NCI-H128 (cell line): ENCODE results near the gene XYLT1.
"Not testable (repeated sequence)": the region's sequence is repeated elsewhere in the genome, so short reads cannot be mapped to it uniquely, and the experiment has no call there.

Experiments used
- DNase-seq: peaks from one replicate; lab custom pipeline; 2025; ENCODE audit not compliant: unreplicated experiment; lab: John Stamatoyannopoulos, UW

The XYLT1 gene

DNA sequence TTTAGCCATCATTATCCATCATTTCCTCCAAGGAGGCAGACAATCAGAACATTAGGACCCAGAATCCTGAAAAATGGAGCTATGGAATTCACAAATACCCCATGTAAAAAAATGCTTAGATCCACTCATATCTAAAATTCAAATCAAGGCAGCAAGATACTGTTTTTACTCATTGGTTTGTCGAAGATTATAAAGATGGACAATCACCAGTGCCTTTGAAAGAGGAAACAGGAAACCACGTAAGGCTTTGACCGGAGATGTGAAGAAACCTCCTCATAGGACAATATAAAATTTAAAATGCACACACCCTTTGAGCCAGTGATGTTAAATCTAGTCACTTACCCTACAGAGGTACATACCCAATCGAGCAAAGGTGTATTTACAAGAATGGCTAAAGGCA is 130.0 kb downstream of the XYLT1 start:
- no peak for DNase-seq

DNA sequence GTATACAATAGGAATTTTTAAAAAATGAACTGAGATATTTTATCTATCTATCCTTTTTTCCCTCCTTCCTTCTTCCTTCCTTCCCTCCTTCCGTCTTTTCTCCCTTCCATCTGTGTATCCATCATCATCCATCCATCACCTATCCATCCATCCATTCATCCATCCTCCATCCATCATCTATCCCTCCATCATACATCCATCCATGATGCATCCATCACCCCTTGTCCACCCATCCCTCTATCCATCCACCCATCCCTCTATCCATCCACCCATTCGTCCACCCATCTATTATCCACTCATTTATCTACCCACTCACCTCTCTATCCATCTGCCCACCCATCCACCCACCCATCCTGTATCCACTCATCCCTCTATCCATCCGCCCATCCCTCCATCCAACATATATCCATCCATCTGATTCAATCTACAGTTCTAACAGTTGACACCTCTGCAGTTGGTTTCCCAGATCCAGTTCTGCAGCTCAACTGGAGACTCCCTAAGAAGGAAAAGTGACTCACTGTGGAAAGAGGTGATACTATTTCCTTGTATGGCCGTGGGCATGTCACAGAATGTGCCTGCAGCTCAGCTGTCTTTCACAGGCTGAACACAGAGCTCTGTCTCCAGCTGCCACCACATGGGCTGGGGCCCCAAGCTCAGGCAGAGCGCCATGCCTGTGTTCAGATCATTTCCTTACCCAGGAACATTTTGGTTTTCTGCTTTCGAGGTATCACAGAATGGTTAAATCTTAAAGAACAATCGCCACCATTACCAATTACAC is 130.8 kb downstream of the XYLT1 start:
- DNase-seq = no peak

DNA sequence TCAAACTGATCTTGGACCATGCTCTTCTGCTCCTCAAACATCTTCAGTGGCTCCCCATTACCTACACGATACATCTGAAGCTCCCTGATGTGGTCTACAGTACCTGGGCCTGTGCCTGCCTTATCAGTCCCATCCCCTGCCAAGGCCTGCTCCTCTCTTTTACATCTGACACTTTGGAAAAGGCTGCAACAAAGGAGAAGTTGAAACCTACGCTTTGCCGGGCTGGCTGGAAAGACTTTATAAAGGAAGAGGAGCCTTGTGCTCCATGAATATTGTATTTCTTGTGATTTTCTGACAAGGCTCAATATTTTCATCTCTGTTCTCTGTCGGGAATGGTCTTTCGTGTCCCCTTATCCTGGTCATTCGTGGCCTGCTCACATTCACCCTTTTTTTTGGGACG is 132.5 kb downstream of the XYLT1 start:
- DNase-seq = no peak

DNA sequence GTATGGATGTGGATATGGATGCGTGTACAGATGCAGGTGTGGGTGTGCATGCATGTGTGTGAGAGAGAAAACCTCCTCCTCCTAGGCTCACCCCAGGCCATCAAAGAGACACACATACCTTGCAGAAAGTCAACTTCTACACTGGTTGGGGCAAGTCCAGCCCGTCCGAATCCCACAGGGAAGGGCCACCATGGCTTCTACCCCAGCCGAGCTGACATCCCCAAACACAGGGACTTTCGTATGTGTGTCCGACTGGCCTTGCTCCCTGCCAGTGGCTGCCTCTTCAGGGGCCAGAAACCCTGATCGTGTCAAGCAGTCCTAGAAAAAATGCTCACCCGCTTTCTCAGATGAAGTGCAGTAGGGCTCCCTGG is 134.2 kb downstream of the XYLT1 start:
- no peak for DNase-seq

DNA sequence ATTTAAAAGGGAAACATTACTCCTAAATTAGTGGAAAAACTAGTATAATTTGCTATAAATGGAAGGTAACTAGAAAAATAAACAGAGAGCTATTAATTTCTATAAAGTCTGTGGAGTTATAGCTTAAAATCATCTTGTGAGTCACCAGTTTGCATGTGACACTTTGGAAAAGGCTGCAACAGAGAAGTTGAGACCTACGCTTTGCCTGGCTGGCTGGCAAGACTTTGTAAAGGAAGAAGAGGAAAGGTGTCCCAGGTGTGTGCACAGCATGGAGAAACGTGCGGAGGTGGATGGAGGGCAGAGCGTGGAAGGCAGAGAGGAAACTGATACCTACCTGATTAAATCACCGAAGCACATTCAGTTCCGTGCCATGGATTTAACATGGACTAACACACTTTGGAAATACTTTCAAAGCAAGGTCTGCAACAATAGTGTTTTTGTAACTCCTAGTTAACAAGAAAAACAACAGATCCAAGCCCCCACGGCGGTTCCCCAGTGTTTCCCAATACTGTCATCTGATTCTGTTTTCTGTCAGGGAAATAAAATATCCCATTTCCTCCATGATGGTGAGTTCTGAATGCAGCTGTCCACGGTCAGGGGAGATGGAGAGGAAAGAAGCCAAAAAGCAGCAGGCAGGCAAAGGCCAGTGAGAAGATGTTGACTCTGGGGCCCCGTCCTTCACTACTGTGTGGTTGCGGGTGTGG is 134.8 kb downstream of the XYLT1 start:
- no peak for DNase-seq

DNA sequence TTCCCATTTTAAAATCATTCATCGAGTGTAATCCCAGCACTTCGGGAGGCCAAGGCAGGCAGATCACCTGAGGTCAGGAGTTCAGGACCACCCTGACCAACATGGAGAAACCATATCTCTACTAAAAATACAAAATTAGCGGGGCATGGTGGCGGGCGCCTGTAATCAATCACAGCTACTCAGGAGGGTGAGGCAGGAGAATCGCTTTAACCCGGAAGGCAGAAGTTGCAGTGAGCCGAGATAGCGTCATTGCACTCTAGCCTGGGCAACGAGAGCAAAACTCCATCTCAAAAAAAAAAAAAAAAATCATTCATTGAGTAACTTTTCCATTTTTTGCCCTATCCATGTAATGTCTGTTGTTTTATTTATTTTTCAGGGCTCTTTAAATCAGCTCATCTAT is 135.4 kb downstream of the XYLT1 start:
- not testable (repeated sequence) for DNase-seq

DNA sequence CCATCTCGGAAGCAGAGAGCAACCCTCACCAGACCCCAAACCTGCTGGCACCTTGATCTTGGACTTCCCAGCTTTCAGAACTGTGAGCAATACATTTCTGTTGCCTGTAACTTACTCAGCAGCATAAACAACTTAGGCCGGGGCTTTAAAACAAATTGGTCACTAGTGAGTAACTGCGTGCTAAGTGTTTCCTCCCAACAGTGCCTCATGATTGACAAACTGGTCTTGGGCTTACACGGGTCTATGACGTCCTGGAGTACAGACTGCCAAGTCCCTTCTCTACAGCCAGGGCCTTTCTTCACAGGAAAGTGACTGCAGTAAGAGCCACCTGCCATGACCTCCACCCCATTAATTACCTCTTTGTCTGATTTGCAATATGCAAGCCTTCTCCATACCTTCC is 136.7 kb downstream of the XYLT1 start:
- no peak for DNase-seq

DNA sequence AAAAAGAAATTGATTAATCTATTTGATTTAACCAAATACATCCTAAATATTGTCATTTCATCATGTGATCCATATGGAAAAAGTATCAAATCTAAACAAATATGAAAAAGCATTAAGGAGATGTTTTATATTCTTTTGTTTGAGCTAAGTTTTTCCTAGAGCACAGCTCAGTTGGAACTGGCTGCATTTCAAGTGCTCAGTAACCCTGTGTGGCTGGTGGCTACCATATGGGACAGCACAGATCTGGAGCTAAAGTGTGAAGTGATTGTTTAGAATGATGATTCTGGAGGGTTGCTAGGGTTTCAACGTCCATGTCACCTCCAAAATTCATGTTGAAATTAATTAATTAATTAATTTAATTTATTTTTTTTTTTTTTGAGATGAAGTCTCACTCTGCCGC is 137.5 kb downstream of the XYLT1 start:
- DNase-seq = no peak

DNA sequence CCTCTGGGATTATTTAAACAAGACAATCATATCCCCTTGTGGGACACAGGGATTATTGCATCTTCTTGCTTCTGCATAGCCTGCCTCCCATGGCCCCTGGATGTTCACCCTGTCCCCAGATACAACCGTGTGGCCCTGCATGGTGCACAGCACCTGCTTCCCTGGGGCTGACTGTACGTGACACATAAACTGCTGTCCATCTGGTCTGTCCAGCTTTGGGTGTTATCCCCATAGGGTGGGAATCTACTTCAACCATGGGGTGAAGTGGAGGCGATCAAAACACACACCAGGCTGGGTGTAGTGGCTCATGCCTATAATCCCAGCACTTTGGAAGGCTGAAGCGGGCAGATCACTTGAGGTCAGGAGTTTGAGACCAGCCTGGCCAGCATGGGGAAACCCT is 138.8 kb downstream of the XYLT1 start:
- DNase-seq = no peak

DNA sequence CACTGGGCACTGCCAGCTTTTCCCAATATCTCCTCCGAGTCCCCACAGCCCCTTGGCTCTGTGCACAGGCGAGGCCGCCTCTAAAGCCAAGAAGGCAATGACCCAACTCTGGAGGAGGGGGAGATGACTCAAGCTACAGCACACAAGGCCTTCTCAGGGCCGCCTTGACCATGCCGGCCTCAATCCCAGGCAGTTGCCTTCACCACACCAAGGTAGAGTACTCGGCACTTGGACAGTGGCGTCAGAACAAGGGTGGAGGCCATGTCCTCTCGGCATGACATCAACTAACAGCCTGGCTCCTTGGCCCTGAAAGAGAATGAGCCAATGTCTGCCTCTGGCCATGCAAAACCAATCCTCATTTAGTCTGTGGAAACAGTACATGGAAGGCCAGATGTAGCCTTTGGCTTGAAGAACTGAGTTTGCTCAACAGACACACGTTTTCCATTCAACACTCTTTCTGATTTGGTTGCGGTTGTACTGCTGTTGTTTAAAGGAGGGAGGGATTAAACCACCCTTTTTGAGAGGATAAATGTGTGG is 139.6 kb downstream of the XYLT1 start:
- DNase-seq = no peak

DNA sequence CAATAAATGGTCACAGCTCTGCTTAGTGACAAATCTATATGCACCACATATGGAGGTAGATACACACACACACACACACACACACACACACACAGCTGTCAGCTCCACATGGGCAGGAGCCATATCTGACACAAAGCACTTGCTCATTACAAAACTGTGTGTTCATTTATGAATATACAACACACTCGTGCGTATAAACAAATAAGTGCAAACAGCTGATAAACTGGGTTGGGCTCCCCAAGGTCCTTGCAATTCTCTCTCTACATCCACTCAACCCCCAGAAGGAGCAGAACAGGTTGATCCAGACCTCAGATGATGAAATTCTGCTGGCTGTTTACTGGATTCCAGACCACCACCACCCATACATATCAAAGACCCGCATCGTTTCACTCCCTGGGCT is 140.7 kb downstream of the XYLT1 start:
- no peak for DNase-seq

DNA sequence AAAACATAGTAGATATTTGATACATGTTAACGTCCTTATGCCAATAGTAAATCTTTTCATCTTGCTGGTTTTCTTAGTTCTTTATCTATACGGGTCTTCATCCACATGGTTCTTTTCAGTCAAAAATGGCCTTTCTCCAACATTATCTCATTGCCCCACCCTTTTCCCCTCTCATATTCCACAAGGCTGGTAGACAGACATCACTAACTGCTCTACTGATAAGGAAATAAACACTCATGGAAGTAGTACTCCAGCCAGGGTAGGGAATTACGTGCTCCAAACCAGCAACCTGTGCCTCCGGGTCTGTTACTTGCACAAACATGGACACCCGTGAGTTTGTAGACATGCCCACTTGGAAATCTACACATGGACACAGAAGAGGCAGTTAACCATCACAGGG is 141.4 kb downstream of the XYLT1 start:
- DNase-seq = no peak

DNA sequence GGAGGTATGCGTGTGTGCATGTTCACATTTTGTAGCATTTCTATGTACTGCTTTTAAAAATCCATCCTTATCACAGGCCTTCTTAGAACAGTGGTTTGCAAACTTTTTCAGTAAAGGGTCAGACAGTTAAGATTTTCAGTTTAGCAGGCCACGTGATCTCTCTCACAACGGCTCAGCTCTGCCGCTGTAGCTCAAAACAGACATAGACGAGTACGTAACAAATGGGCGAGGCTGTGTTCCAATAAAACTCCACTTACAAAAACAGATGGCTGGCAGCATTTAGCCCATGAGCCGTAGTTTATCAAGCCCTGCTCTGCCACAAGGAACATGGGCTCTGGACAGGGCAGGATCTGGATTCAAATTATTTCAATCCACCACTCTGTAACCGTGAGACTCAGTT is 141.8 kb downstream of the XYLT1 start:
- DNase-seq = no peak

DNA sequence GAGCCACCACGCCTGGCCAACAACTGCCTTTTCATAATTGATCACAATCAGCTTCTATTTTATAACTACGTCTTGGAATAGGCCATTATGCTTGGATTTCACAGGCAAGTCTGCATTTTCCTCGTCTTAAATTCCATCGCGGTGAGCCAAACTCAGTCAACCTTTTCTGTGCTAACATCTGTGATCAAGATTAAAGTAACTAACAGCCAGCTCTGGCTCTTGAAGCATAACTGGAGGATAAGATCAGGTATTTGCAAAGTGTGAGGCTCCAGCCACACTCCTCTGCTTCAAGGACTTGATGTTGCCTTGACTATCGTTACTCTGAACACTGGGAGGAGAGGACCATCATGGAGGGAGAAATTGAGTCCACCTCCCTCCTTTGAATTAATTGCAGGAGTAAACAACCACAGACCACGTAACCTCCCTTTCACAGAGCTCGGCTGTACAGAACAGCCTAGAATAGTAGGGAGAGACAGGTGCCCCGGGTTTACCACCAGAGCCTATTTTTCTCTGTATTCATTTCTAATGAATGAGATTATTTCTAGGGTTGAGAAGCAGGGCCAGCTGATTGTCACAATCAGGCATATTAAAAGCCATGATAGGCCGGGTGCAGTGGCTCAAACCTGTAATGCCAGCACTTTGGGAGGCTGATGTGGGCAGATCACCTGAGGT is 143.0 kb downstream of the XYLT1 start:
- no peak for DNase-seq

DNA sequence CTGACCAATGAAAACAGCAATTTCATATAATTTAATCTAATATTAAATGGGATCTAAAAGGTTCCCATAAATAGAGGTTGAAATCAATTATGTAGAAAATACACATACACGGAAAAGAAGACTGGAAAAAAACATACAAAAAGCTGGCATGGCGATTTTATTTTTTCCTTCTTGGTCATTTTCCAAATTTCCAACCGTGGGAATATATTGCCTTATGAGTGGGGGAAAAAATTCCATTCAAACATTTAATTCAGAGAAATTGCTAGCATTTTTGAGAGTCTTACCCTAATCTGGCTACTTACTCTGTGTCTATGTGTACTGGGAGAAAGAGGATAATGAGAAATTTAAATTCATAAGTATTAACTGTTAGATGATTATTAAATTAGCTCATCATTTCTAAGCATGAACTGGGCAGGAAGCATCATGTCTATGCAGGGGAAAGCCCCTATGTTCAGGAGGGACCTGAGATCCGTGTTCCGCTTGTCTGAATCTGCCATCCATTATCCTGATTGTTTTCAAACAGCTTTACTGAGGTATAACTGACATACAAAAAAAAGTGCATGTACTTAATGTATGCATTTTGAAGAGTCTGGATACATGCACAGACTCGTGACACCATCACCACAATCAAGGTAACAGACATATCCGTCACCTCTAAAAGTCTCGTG is 145.2 kb downstream of the XYLT1 start:
- no peak for DNase-seq

DNA sequence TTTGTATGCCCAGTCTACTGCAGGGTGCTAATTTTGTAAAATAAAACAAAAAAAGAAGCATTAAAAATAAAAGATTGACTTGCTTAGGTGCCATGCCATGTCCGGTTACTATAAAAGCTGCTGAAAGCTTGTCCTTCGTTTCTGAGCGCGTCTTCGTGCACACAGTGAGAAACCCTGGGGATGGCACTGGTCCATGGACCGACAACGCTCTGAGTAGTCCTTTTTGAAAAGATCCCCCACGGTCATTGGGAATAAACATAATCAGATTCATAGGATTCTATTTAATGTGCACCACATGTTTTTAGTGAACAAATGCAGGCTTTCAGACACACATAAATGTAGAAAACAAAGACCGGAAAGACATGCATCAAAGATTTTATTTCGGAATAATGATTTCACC is 146.3 kb downstream of the XYLT1 start:
- DNase-seq = no peak

DNA sequence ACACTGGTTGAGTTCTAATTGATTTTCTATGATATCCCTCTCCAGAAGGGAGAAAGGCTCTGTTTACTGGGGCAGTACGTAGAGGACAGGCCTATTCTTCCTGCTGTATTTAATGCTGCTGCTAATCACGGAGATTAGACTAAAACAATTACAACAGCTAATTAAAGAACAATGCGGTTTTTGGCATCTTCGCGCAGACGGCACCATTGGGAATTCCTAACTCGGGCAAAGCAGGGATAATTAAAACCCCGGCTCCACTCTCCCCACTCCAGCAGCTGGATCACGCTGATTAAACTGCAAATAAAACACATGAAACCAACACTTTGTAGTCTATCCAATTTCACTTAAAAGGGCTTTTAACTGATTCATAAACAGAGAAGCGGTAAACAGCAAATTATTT is 147.6 kb downstream of the XYLT1 start:
- DNase-seq = no peak

DNA sequence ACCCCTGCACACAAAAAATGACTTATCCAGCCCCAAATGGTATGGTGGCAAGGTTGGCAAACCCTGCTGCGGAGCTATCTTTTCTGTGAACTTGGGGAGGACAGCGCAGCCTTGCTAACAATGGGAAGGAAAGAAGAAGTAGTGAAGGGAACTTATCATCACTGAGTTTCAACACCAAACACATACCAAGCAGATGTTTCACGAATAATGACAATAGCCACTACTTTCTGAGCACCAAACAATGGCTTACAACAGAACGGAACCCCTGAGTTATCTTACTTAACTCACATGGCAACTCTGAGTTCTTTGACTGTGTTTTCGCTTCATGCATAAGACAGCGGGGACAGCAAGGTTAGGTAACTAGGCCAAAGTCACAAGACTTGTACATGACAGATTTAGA is 148.9 kb downstream of the XYLT1 start:
- no peak for DNase-seq

DNA sequence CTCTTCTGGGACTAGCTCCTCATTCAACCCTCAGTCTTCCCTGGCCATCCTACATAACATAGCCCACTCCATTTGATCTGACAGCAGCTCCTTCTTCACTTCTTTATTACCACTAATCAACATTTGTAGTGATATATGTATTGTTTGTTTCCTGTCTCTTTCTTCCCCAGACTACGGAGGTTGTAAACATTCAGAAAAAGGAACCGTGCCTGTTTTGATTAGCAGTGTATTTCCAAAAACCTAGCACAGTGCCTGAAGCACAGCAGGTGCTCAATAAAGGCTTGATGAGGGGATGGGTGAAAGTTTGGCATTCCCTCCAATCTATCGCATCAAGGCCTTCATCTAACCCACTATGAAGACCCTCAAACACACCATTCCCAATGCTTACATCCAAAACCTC is 150.8 kb downstream of the XYLT1 start:
- DNase-seq = no peak

DNA sequence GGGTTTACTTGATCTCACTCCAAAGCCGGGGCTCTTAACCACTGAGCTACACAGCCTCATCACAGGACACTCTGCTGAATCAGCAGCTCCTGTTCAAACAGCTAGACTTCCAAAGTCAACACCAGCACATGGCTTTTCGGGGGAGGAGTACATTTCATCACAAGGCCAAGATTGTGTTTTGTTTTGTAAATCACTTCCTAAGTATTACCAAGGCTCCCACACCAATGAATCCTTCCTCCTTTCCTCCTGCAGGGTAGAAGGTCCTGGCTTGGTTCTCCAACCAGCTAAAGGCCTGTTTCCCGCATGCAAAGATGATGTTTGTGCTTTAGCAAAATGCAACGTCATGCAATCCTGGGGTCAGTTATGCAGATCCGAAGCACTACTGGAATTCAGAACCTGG is 152.5 kb downstream of the XYLT1 start:
- no peak for DNase-seq

DNA sequence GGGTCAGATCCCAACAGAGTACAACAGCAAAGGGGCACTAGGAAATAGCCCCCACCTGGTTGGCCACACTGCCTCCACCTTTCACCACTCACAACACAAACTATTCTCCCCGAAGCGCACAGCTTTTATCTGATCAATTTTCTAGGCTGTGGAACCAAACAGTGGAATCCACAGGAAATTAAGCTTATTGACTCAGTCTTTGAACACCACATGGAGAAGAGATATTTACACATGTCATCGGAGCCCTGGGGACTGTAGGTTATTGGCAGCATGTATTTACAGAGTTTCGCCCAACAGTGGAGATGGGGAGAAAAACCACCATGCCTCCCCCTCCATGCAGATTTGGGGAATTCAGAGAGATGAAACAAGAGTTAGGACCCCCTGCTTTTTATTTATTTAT is 154.8 kb downstream of the XYLT1 start:
- no peak for DNase-seq
